Parathyroid adenoma (tissue), 2 donors: ENCODE data around the gene TNFSF13B.

Source experiments
- H2AFZ ChIP-seq: fragments of 300-600 bp; sonication (generic); one replicate; pipeline ENCODE4 v1.7.0; 2017; ENCODE audit warnings: antibody characterized with exemption, mild to moderate bottlenecking
- H3K27ac ChIP-seq: fragments of 300-600 bp; sonication (generic); one replicate; pipeline ENCODE4 v1.7.0; 2017
- H3K27me3 ChIP-seq: fragments of 300-600 bp; sonication (generic); one replicate; pipeline ENCODE4 v1.7.0; 2017; ENCODE audit warnings: low read length; ENCODE audit not compliant: control insufficient read depth, insufficient read depth
- H3K36me3 ChIP-seq: fragments of 300-600 bp; sonication (generic); one replicate; pipeline ENCODE4 v1.7.0; 2017; ENCODE audit warnings: low read length; ENCODE audit not compliant: control insufficient read depth, insufficient read depth
- H3K4me1 ChIP-seq: fragments of 300-600 bp; sonication (generic); one replicate; pipeline ENCODE4 v1.7.0; 2017; ENCODE audit warnings: control low read depth
- H3K4me2 ChIP-seq: fragments of 300-600 bp; sonication (generic); one replicate; pipeline ENCODE4 v1.7.0; 2017; ENCODE audit warnings: low read length
- H3K4me3 ChIP-seq: fragments of 300-600 bp; sonication (generic); one replicate; pipeline ENCODE4 v1.7.0; 2017; ENCODE audit warnings: low read depth, low read length
- H3K79me2 ChIP-seq: fragments of 300-600 bp; sonication (generic); one replicate; pipeline ENCODE4 v1.7.0; 2017; ENCODE audit warnings: control low read depth
- H3K9ac ChIP-seq: fragments of 300-600 bp; sonication (generic); one replicate; pipeline ENCODE4 v1.7.0; 2017; ENCODE audit warnings: mild to moderate bottlenecking
- H3K9me3 ChIP-seq: fragments of 300-600 bp; sonication (generic); one replicate; pipeline ENCODE4 v1.7.0; 2017; ENCODE audit warnings: low read length; ENCODE audit not compliant: control insufficient read depth
- CTCF ChIP-seq: fragments of 300-600 bp; sonication (generic); IDR thresholded peaks from one replicate; pipeline ENCODE4 v1.7.0; 2017; ENCODE audit warnings: antibody characterized with exemption, mild to moderate bottlenecking
- donor health status: primary hyperparathyroidism.

The TNFSF13B gene, protein sequence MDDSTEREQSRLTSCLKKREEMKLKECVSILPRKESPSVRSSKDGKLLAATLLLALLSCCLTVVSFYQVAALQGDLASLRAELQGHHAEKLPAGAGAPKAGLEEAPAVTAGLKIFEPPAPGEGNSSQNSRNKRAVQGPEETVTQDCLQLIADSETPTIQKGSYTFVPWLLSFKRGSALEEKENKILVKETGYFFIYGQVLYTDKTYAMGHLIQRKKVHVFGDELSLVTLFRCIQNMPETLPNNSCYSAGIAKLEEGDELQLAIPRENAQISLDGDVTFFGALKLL

GRCh38 chr13:108269601-108270328 lies at the start of gene TNFSF13B:
TSS of gene TNFSF13B (plus strand) at chr13:108269718. CDS start at chr13:108269896, 178 bp downstream.
- Histone ChIP-seq H2AFZ (peak within 1 kb of the TSS; percentile 51), H3K79me2 (no peaks in the 10 kb centered on the region), H3K4me3 (no peak within 1 kb of the TSS), H3K4me2 (no peak within 1 kb of the TSS), H3K4me1 (no peaks in the 10 kb centered on the region), H3K36me3 (no peaks in the 10 kb centered on the region), H3K27me3 (no peaks in the 10 kb centered on the region), H3K27ac (no peak within 1 kb of the TSS), H3K9ac (no peak within 1 kb of the TSS), H3K9me3 (no peaks in the 10 kb centered on the region)
- no peak for TF ChIP-seq CTCF

GRCh38 chr13:108220041-108220440 lies 49.5 kb upstream of the TNFSF13B start:
- Histone ChIP-seq H3K79me2 (peaks cover 6% of the 10 kb centered on the region), H3K27ac (no peak overlapping the region), H3K9ac (no peak overlapping the region), H3K4me3 (no peak overlapping the region), H3K4me1 (peaks cover 3% of the 10 kb centered on the region), H3K9me3 (no peaks in the 10 kb centered on the region), H3K27me3 (no peaks in the 10 kb centered on the region), H3K36me3 (no peaks in the 10 kb centered on the region), H2AFZ (no peak overlapping the region), H3K4me2 (peak overlapping the region; percentile 71)
- TF ChIP-seq CTCF, result no peak

- no peaks in the 10 kb centered on the region for H3K36me3 ChIP-seq
- no peaks in the 10 kb centered on the region for H3K27me3 ChIP-seq
- peaks cover 3% of the 10 kb centered on the region for H3K4me1 ChIP-seq
- H3K27ac ChIP-seq, result no peak overlapping the region
- H3K79me2 ChIP-seq, result no peaks in the 10 kb centered on the region
- no peaks in the 10 kb centered on the region for H3K9me3 ChIP-seq
- H3K9ac ChIP-seq, result no peak overlapping the region
- no peak overlapping the region for H3K4me2 ChIP-seq
- no peak for TF ChIP-seq CTCF
- no peak overlapping the region for H2AFZ ChIP-seq
- no peak overlapping the region for H3K4me3 ChIP-seq
Observed at GRCh38 chr13:108223687-108224503, 45.6 kb upstream of the TNFSF13B start.

DNA sequence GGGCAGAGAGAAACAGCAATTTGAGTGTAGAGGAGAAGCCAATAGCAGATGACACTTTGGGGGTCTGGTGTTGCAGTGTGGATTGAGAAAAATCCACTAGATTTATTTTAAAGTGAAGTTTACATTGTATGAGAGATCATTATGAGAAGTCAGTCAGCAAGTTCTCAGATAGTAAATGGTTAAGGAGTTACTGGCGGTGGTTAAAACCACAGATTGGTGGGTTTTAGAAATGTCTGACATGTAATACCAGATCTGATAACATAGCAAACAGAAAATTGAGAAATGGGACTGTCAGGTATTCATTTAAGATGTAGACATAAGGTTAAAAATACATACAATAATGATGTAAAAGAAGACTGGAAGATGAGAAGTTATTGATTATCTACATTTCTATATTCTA lies 44.1 kb upstream of the TNFSF13B start:
- H3K4me1 ChIP-seq, result no peaks in the 10 kb centered on the region
- no peaks in the 10 kb centered on the region for H3K79me2 ChIP-seq
- no peak for TF ChIP-seq CTCF
- H3K9me3 ChIP-seq, result no peaks in the 10 kb centered on the region
- H3K9ac ChIP-seq, result no peak overlapping the region
- H3K4me3 ChIP-seq, result no peak overlapping the region
- H2AFZ ChIP-seq, result no peak overlapping the region
- no peaks in the 10 kb centered on the region for H3K27me3 ChIP-seq
- no peak overlapping the region for H3K27ac ChIP-seq
- H3K4me2 ChIP-seq, result no peak overlapping the region
- no peaks in the 10 kb centered on the region for H3K36me3 ChIP-seq
